Common myeloid progenitor, CD34-positive (primary cell): ENCODE measurements around the gene MNT.

Source experiments
- CTCF ChIA-PET: fragments of 350-600 bp; sonication (Branson Sonifier 250); formaldehyde crosslinking; loops from one replicate; lab custom pipeline; 2021; ENCODE audit warnings: antibody characterized with exemption; lab: Charles Lee
- POLR2A ChIA-PET: fragments of 350-600 bp; sonication (Branson Sonifier 250); formaldehyde crosslinking; loops from one replicate; lab custom pipeline; 2021; ENCODE audit warnings: antibody characterized with exemption; lab: Charles Lee
- DNase-seq, 3 donors: peaks; one replicate each; pipeline versions ENCODE4 v3.0.0 to v3.0.0-alpha.2; 2013
- H3K27ac ChIP-seq, 2 experiments: 1 replicate in 1 of 2; 2 replicates in 1 of 2; pipeline ENCODE4 v1.7.0; 2013; ENCODE audit warnings: inconsistent platforms in 2 of 2, low read length in 2 of 2, mild to moderate bottlenecking in 2 of 2, low read depth in 1 of 2, moderate library complexity in 1 of 2; ENCODE audit not compliant: severe bottlenecking in 2 of 2, insufficient read depth in 1 of 2, poor library complexity in 1 of 2
- H3K27me3 ChIP-seq, 5 experiments: replicated peaks in 2 of 5; 1 replicate in 3 of 5; 2 replicates in 2 of 5; pipeline versions ENCODE4 v1.6.1 to v1.7.0; 2013; ENCODE audit warnings: low read length in 4 of 5, mild to moderate bottlenecking in 2 of 5, moderate library complexity in 2 of 5, inconsistent platforms in 1 of 5; ENCODE audit not compliant: insufficient read depth in 5 of 5, control insufficient read depth in 4 of 5
- H3K36me3 ChIP-seq, 4 experiments: 1 replicate in 2 of 4; 2 replicates in 2 of 4; pipeline versions ENCODE4 v1.6.1 to v1.7.0; 2013; ENCODE audit warnings: low read length in 3 of 4, control low read depth in 1 of 4, mild to moderate bottlenecking in 1 of 4; ENCODE audit not compliant: control insufficient read depth in 4 of 4, insufficient read depth in 4 of 4
- H3K4me1 ChIP-seq, 4 experiments: 1 replicate in 3 of 4; 2 replicates in 1 of 4; pipeline versions ENCODE4 v1.6.1 to v1.7.1; 2013; ENCODE audit warnings: low read length in 3 of 4, mild to moderate bottlenecking in 3 of 4, control low read depth in 1 of 4, inconsistent platforms in 1 of 4, moderate library complexity in 1 of 4; ENCODE audit not compliant: control insufficient read depth in 4 of 4, insufficient read depth in 4 of 4; ENCODE audit errors: control extremely low read depth in 1 of 4
- H3K4me3 ChIP-seq, 7 experiments: 1 replicate in 4 of 7; 2 replicates in 3 of 7; pipeline versions ENCODE4 v1.5.1 to v1.7.0; 2013; ENCODE audit warnings: mild to moderate bottlenecking in 7 of 7, low read length in 6 of 7, moderate library complexity in 6 of 7, inconsistent platforms in 2 of 7, low read depth in 2 of 7, control low read depth in 1 of 7; ENCODE audit not compliant: insufficient read depth in 4 of 7, control insufficient read depth in 1 of 7; ENCODE audit errors: extremely low read depth in 1 of 7
- H3K9me3 ChIP-seq, 5 experiments: 1 replicate in 4 of 5; 2 replicates in 1 of 5; pipeline versions ENCODE4 v1.6.1 to v1.7.1; 2013; ENCODE audit warnings: low read length in 4 of 5, mild to moderate bottlenecking in 2 of 5, inconsistent platforms in 1 of 5, low read depth in 1 of 5, moderate library complexity in 1 of 5; ENCODE audit not compliant: control insufficient read depth in 4 of 5, insufficient read depth in 2 of 5; ENCODE audit errors: control extremely low read depth in 1 of 5
- WGBS: methylation state at CpG from one replicate; pipeline ENCODE4 v1.1.5; 2013; ENCODE audit not compliant: insufficient coverage; 5-methylcytosine and 5-hydroxymethylcytosine counted together

The MNT gene

GRCh38 chr17:2412561-2413021 lies 11.7 kb upstream of the MNT start:
- no peak overlapping the region for H3K4me3 ChIP-seq
- WGBS, result 60% methylated on average over 1 of the region's 2 CpGs
- H3K27me3 ChIP-seq, result no peaks in the 10 kb centered on the region
- H3K9me3 ChIP-seq, result no peaks in the 10 kb centered on the region
- ChIA-PET CTCF (interaction anchor here (1.2 to 5.2 kb wide), 4 partner anchors 21 to 83 kb away, joined by 3 to 48 read pairs (median 6); no protein-coding TSS in a partner anchor), POLR2A (interaction anchor here (1.3 kb wide), 1 partner anchor 30 kb away, joined by 4 read pairs; no protein-coding TSS in a partner anchor)
- peaks cover 0 to 20% (median 17%) of the 10 kb centered on the region in 4 experiments for H3K36me3 ChIP-seq
- no peak overlapping the region for H3K27ac ChIP-seq
- no peaks in the 10 kb centered on the region for H3K4me1 ChIP-seq
- no peak for DNase-seq

GRCh38 chr17:2410951-2411350 lies 10.1 kb upstream of the MNT start:
- Histone ChIP-seq H3K36me3 (peaks cover 0 to 23% (median 17%) of the 10 kb centered on the region in 4 experiments), H3K4me3 (no peak overlapping the region), H3K27me3 (no peaks in the 10 kb centered on the region), H3K4me1 (no peaks in the 10 kb centered on the region), H3K9me3 (no peaks in the 10 kb centered on the region), H3K27ac (no peak overlapping the region)
- no peak for DNase-seq
- POLR2A ChIA-PET, result no interaction called here
- 98% methylated on average over 7 of the region's 7 CpGs for WGBS
- CTCF ChIA-PET, result interaction anchor here (1.6 to 5.2 kb wide), 2 partner anchors 21 to 29 kb away, joined by 6 to 48 read pairs; no protein-coding TSS in a partner anchor

GRCh38 chr17:2406903-2407790 lies 6.3 kb upstream of the MNT start:
- H3K4me3 ChIP-seq, result no peak overlapping the region
- no peak for DNase-seq
- H3K4me1 ChIP-seq, result peaks cover 0 to 12% (median 9%) of the 10 kb centered on the region in 4 experiments
- no peak overlapping the region for H3K27ac ChIP-seq
- CTCF ChIA-PET, result interaction anchor here (0.9 to 3.3 kb wide), 5 partner anchors 9 to 25 kb away, joined by 3 to 22 read pairs (median 7); no protein-coding TSS in a partner anchor
- WGBS, result 93% methylated on average over 14 of the region's 15 CpGs
- H3K9me3 ChIP-seq, result no peaks in the 10 kb centered on the region
- POLR2A ChIA-PET, result interaction anchor here (0.6 kb wide), 1 partner anchor 185 kb away, joined by 7 read pairs; no protein-coding TSS in a partner anchor
- peaks cover 0 to 9% (median 6%) of the 10 kb centered on the region in 4 experiments for H3K36me3 ChIP-seq
- no peaks in the 10 kb centered on the region for H3K27me3 ChIP-seq

- POLR2A ChIA-PET, result interaction anchor here (0.6 kb wide), 1 partner anchor 186 kb away, joined by 7 read pairs; no protein-coding TSS in a partner anchor
- Histone ChIP-seq H3K27me3 (no peaks in the 10 kb centered on the region), H3K4me3 (no peak overlapping the region), H3K9me3 (no peaks in the 10 kb centered on the region), H3K36me3 (peaks cover 0 to 9% (median 5%) of the 10 kb centered on the region in 4 experiments), H3K4me1 (peaks cover 0 to 14% (median 11%) of the 10 kb centered on the region in 4 experiments), H3K27ac (no peak overlapping the region)
- no peak for DNase-seq
- 100% methylated on average over 3 of the region's 8 CpGs for WGBS
- CTCF ChIA-PET, result interaction anchor here (0.9 to 3.3 kb wide), 5 partner anchors 10 to 25 kb away, joined by 3 to 22 read pairs (median 7); no protein-coding TSS in a partner anchor
Measured at GRCh38 chr17:2406271-2406902, 5.5 kb upstream of the MNT start.

- CTCF ChIA-PET, result interaction anchor here (1.5 to 4.7 kb wide), 3 partner anchors 11 to 23 kb away, joined by 3 to 49 read pairs (median 20); no protein-coding TSS in a partner anchor
- Histone ChIP-seq H3K36me3 (peaks cover 0 to 9% (median 2%) of the 10 kb centered on the region in 4 experiments), H3K9me3 (no peaks in the 10 kb centered on the region), H3K4me3 (no peak overlapping the region), H3K27me3 (no peaks in the 10 kb centered on the region), H3K4me1 (peaks cover 0 to 15% (median 11%) of the 10 kb centered on the region in 4 experiments), H3K27ac (no peak overlapping the region)
- POLR2A ChIA-PET, result no interaction called here
- WGBS, result no CpG with 5 or more reads among the region's 14 CpGs
- DNase-seq, result no peak
Measured at GRCh38 chr17:2405247-2405926, 4.5 kb upstream of the MNT start.

- WGBS, result 100% methylated on average over 4 of the region's 4 CpGs
- ChIA-PET POLR2A (no interaction called here), CTCF (interaction anchor here (1.1 to 4.7 kb wide), 4 partner anchors 11 to 34 kb away, joined by 3 to 49 read pairs (median 12); no protein-coding TSS in a partner anchor)
- no peak for DNase-seq
- Histone ChIP-seq H3K4me3 (no peak overlapping the region), H3K27ac (no peak overlapping the region), H3K27me3 (no peaks in the 10 kb centered on the region), H3K9me3 (no peaks in the 10 kb centered on the region), H3K36me3 (peaks cover 0 to 9% (median 2%) of the 10 kb centered on the region in 4 experiments), H3K4me1 (peaks cover 5 to 32% (median 24%) of the 10 kb centered on the region in 4 experiments)
Measured at GRCh38 chr17:2403044-2403443, 2.2 kb upstream of the MNT start.
